CD14-positive monocyte (primary cell): ENCODE measurements around the gene INAFM1. TPM values are rescaled to one million over a fixed set of nuclear protein-coding genes. Genes with fewer than 3 reads are reported as not detected.
A peak's percentile ranks its signal among the peaks of the same experiment; 100 is the strongest.
"Not testable (repeated sequence)": the region's sequence is repeated elsewhere in the genome, so short reads cannot be mapped to it uniquely, and the experiment has no call there.

ENCODE experiments used
- DNase-seq, 3 donors: peaks; one replicate each; pipeline ENCODE4 v3.0.0-alpha.2; 2011 to 2022
- H2AFZ ChIP-seq: 2 replicates; pipeline ENCODE4 v1.6.0; 2012; ENCODE audit warnings: mild to moderate bottlenecking, low read depth, low read length, inconsistent platforms; ENCODE audit not compliant: insufficient read depth, poor library complexity, severe bottlenecking
- H3K27ac ChIP-seq, 2 donors: 1 replicate in 1 of 2; 2 replicates in 1 of 2; pipeline ENCODE4 v1.5.1; 2012 to 2013; ENCODE audit warnings: low read length in 2 of 2, control low read depth in 1 of 2, inconsistent platforms in 1 of 2, low read depth in 1 of 2, mild to moderate bottlenecking in 1 of 2
- H3K27me3 ChIP-seq, 2 donors: one replicate each; pipeline versions ENCODE4 v1.6.0 to v1.6.1; 2011 to 2013; ENCODE audit warnings: low read length in 2 of 2; ENCODE audit not compliant: control insufficient read depth in 2 of 2, insufficient read depth in 2 of 2
- H3K36me3 ChIP-seq, 2 donors: replicated peaks in 1 of 2; 1 replicate in 1 of 2; 2 replicates in 1 of 2; pipeline versions ENCODE4 v1.5.1 to v1.6.1; 2012 to 2013; ENCODE audit warnings: low read length in 2 of 2, control low read depth in 1 of 2, inconsistent platforms in 1 of 2, mild to moderate bottlenecking in 1 of 2; ENCODE audit not compliant: insufficient read depth in 2 of 2, control insufficient read depth in 1 of 2
- H3K4me1 ChIP-seq, 2 donors: 1 replicate in 1 of 2; 2 replicates in 1 of 2; pipeline versions ENCODE4 v1.5.1 to v1.6.1; 2012 to 2013; ENCODE audit warnings: low read length in 2 of 2, control low read depth in 1 of 2, inconsistent platforms in 1 of 2, mild to moderate bottlenecking in 1 of 2, moderate library complexity in 1 of 2; ENCODE audit not compliant: insufficient read depth in 2 of 2, control insufficient read depth in 1 of 2
- H3K4me2 ChIP-seq: replicated peaks from 2 replicates; pipeline ENCODE3; 2012; ENCODE audit warnings: low read length, moderate library complexity, mild to moderate bottlenecking; ENCODE audit not compliant: poor library complexity, severe bottlenecking; ENCODE audit errors: extremely low read depth
- H3K4me3 ChIP-seq, 3 experiments: fragments of 200-600 bp in 1 of 3; sonication (generic) in 1 of 3; replicated peaks in 1 of 3; 1 replicate in 2 of 3; 2 replicates in 1 of 3; pipeline ENCODE4 v1.5.1; 2011 to 2013; ENCODE audit warnings: low read length in 3 of 3, mild to moderate bottlenecking in 3 of 3, control low read depth in 2 of 3, low read depth in 2 of 3, inconsistent platforms in 1 of 3, moderate library complexity in 1 of 3
- H3K79me2 ChIP-seq: 2 replicates; pipeline ENCODE4 v1.6.0; 2012; ENCODE audit warnings: mild to moderate bottlenecking, control low read depth, inconsistent platforms, low read length, moderate library complexity; ENCODE audit not compliant: insufficient read depth
- H3K9ac ChIP-seq: 2 replicates; pipeline ENCODE4 v1.6.0; 2017; ENCODE audit warnings: low read length, mild to moderate bottlenecking; ENCODE audit not compliant: insufficient read depth, poor library complexity, severe bottlenecking
- H3K9me3 ChIP-seq, 2 donors: replicated peaks in 1 of 2; 1 replicate in 1 of 2; 2 replicates in 1 of 2; pipeline versions ENCODE4 v1.5.1 to v1.6.1; 2012 to 2013; ENCODE audit warnings: low read length in 2 of 2, control low read depth in 1 of 2; ENCODE audit not compliant: control insufficient read depth in 1 of 2, insufficient read depth in 1 of 2
- H4K20me1 ChIP-seq: 2 replicates; pipeline ENCODE4 v1.6.0; 2012; ENCODE audit warnings: mild to moderate bottlenecking, low read length, control low read depth, moderate library complexity; ENCODE audit not compliant: insufficient read depth
- H3K27ac Mint-ChIP-seq, 7 donors: one replicate each; pipeline ENCODE4 v1.8.0; 2020; ENCODE audit warnings: mild to moderate bottlenecking in 7 of 7, mixed read lengths in 7 of 7, moderate library complexity in 6 of 7, inconsistent platforms in 2 of 7
- H3K27me3 Mint-ChIP-seq, 3 donors: one replicate each; pipeline ENCODE4 v1.8.0; 2021 to 2022; ENCODE audit warnings: low read depth in 3 of 3, mild to moderate bottlenecking in 3 of 3, mixed read lengths in 3 of 3, moderate library complexity in 3 of 3, inconsistent platforms in 1 of 3
- H3K36me3 Mint-ChIP-seq, 2 donors: one replicate each; pipeline ENCODE4 v1.8.0; 2020; ENCODE audit warnings: mixed read lengths in 2 of 2, inconsistent platforms in 1 of 2, mild to moderate bottlenecking in 1 of 2
- H3K4me1 Mint-ChIP-seq: one replicate; pipeline ENCODE4 v1.8.0; 2020; ENCODE audit warnings: mild to moderate bottlenecking, mixed read lengths
- H3K4me3 Mint-ChIP-seq, 2 donors: one replicate each; pipeline ENCODE4 v1.8.0; 2020; ENCODE audit warnings: mild to moderate bottlenecking in 2 of 2, mixed read lengths in 2 of 2, moderate library complexity in 1 of 2
- H3K9me3 Mint-ChIP-seq, 7 donors: one replicate each; pipeline ENCODE4 v1.8.0; 2020 to 2022; ENCODE audit warnings: mixed read lengths in 7 of 7, mild to moderate bottlenecking in 6 of 7, moderate library complexity in 6 of 7, inconsistent platforms in 2 of 7
- WGBS: methylation state at CpG from one replicate; pipeline ENCODE4 v1.1.5; 2013; ENCODE audit warnings: missing lambda C conversion rate; ENCODE audit not compliant: insufficient coverage; 5-methylcytosine and 5-hydroxymethylcytosine counted together
- intact Hi-C, 2 donors: fragments of 100-400 bp; cut with micrococcal nuclease; formaldehyde crosslinking; loops; one replicate each; pipeline versions ENCODE4 v1.15.0 to v1.15.1; 2023
- polyA plus RNA-seq, 3 donors: library from polyadenylated mRNA; depleted of rRNA in 1 of 3; unstranded in 2 of 3; stranded (reverse) in 1 of 3; fragments of 300-500 nt in 2 of 3; fragments of >200 nt in 1 of 3; fragmentation: Illumina TruSeq in 2 of 3; gene quantifications; 1 replicate in 2 of 3; 2 replicates in 1 of 3; pipeline ENCODE4 v1.2.3, GENCODE V29; 2012 to 2021
- TF ChIP-seq, protein P1 (sequence below): fragments of 200-600 bp; IDR thresholded peaks from one replicate; pipeline ENCODE4 v1.8.0; 2022; ENCODE audit warnings: antibody characterized with exemption, mild to moderate bottlenecking

Gene INAFM1
- polyA plus RNA-seq, 3 donors, result 6.2 to 7.3 (median 6.5) TPM

DNA sequence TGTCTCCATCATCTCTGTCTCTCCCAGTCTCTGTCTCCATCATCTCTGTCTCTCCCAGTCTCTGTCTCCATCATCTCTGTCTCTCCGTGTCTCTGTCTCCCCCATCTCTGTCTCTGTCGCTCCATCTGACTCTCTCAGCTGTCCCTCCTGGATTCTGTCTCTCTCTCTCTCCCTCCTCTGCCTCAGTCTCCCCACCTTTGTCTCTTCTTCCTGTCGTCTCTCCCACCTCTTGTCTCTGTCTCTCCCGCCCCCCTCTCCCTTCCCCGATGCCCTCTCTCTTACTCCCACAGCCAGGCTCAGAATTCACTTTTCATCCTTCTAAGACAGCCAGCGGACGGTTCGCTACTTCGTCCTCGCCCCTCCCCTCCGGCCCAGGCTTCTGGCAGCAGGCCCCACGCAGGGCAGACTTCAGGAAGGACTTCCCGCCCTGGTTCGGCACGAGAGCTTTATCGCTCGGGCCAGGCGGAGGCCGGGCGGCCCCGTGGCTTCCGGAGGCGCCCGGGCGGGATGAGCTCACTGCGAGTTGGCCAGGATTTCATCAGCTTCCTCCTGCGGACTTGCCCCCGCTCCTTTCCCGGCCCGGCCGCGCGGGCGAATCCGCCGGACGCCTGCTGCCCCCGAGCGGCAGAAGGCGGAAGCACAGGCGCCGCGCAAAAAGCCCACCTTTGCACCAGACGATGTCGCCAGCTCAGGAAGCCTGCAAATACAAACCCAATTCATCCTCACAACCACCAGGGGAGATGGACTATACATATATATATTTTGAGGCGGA is 30.7 kb upstream of the INAFM1 start:
- Histone ChIP-seq H3K79me2 (no peaks in the 10 kb centered on the region), H3K9me3 (peaks cover 3 to 22% of the 10 kb centered on the region in 2 donors), H3K27ac (peak overlapping the region; percentile 59 to 60), H3K36me3 (no peaks in the 10 kb centered on the region), H3K27me3 (peaks cover 27 to 42% of the 10 kb centered on the region in 2 donors), H3K4me2 (peak overlapping the region; percentile 52), H3K4me3 (peak overlapping the region in 1 of 3 experiments; percentile 43), H4K20me1 (no peaks in the 10 kb centered on the region), H3K9ac (no peak overlapping the region), H2AFZ (peak overlapping the region; percentile 44), H3K4me1 (peaks cover 36 to 46% of the 10 kb centered on the region in 2 donors)
- 1% methylated on average over 40 of the region's 46 CpGs for WGBS
- Mint-ChIP-seq H3K4me1 (peaks cover 30% of the 10 kb centered on the region), H3K36me3 (peaks cover 2 to 6% of the 10 kb centered on the region in 2 donors), H3K9me3 (peaks cover 0 to 15% (median 5%) of the 10 kb centered on the region in 7 donors), H3K4me3 (peak overlapping the region; percentile 71 to 92), H3K27ac (peak overlapping the region in 5 of 7 donors; percentile 79 to 94 (median 91)), H3K27me3 (peaks cover 12 to 29% (median 28%) of the 10 kb centered on the region in 3 donors)
- TF ChIP-seq, protein P1, sequence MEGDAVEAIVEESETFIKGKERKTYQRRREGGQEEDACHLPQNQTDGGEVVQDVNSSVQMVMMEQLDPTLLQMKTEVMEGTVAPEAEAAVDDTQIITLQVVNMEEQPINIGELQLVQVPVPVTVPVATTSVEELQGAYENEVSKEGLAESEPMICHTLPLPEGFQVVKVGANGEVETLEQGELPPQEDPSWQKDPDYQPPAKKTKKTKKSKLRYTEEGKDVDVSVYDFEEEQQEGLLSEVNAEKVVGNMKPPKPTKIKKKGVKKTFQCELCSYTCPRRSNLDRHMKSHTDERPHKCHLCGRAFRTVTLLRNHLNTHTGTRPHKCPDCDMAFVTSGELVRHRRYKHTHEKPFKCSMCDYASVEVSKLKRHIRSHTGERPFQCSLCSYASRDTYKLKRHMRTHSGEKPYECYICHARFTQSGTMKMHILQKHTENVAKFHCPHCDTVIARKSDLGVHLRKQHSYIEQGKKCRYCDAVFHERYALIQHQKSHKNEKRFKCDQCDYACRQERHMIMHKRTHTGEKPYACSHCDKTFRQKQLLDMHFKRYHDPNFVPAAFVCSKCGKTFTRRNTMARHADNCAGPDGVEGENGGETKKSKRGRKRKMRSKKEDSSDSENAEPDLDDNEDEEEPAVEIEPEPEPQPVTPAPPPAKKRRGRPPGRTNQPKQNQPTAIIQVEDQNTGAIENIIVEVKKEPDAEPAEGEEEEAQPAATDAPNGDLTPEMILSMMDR, result peak; percentile 98
- intact Hi-C loops, result loop anchor here (1.0 to 2.0 kb wide), 3 partner anchors 14 to 93 kb away; no protein-coding TSS in a partner anchor
- peak; percentile 95 to 98 (median 98) for DNase-seq

DNA sequence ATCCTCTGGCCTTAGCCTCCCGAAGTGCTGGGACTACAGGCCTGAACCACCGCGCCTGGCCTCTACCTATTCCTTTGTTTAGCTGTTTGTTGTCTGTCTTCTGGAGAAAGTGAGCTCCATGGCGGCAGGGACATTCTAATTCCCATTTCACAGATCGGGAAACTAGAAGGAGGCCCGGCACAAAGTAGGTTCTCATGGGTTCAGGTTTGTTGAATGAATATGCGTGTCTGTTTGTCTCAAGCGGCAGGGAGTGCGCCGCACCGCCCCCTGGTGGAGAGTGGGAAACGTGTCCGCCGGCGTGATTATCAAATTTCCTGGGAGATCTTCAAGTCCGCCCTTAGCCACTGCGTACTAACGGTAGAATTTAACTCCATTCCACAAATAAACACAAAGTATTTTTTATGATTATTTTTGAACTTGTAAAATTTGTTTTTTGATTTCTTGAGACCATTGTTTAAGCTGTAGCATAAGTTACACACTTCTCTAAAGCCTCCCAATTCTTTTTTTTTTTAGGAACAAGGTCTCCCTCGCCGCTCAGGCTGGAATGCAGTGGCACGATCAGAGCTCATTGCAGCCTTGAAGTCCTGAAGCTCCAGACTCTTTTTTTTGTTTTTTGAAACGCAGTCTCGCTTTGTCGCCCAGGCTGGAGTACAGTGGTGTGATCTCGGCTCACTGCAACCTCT is 27.2 kb upstream of the INAFM1 start:
- H3K4me1 Mint-ChIP-seq, result peaks cover 22% of the 10 kb centered on the region
- no peak overlapping the region for H3K4me2 ChIP-seq
- H3K27me3 Mint-ChIP-seq, result peaks cover 16 to 39% (median 18%) of the 10 kb centered on the region in 3 donors
- peaks cover 0 to 3% of the 10 kb centered on the region in 2 donors for H3K36me3 Mint-ChIP-seq
- no peak overlapping the region for H3K27ac ChIP-seq
- peaks cover 20 to 23% of the 10 kb centered on the region in 2 donors for H3K4me1 ChIP-seq
- no peak overlapping the region for H3K4me3 ChIP-seq
- no peaks in the 10 kb centered on the region for H4K20me1 ChIP-seq
- H3K27me3 ChIP-seq, result peaks cover 0 to 11% of the 10 kb centered on the region in 2 donors
- no peaks in the 10 kb centered on the region for H3K79me2 ChIP-seq
- 84% methylated on average over 5 of the region's 25 CpGs for WGBS
- H3K9ac ChIP-seq, result no peak overlapping the region
- no peaks in the 10 kb centered on the region for H3K36me3 ChIP-seq
- peak in 2 of 3 donors; percentile 63 to 76 for DNase-seq
- no peak overlapping the region for H3K4me3 Mint-ChIP-seq
- intact Hi-C loops, result loop anchor here (1.0 to 5.0 kb wide), 2 partner anchors 35 to 98 kb away; no protein-coding TSS in a partner anchor
- peaks cover 0 to 9% (median 2%) of the 10 kb centered on the region in 7 donors for H3K9me3 Mint-ChIP-seq
- H3K9me3 ChIP-seq, result no peaks in the 10 kb centered on the region
- no peak overlapping the region for H2AFZ ChIP-seq
- TF ChIP-seq, protein P1, result peak; percentile 93
- no peak overlapping the region for H3K27ac Mint-ChIP-seq

DNA sequence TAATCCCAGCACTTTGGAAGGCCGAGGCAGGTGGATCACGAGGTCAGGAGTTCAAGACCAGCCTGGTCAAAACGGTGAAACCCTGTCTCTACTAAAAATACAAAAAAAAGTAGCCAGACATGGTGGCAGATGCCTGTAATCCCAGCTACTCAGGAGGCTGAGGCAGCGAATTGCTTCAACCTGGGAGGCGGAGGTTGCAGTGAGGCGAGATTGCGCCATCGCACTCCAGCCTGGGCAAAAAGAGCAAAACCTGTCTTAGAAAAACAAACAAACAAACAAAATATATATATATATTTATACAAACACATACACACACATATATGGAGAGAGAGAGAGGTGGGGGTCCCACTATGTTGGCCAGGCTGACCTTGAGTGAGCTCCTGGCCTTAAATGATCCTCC is 21.7 kb upstream of the INAFM1 start:
- H3K36me3 ChIP-seq, H3K4me3 Mint-ChIP-seq, H2AFZ ChIP-seq, H3K9ac ChIP-seq, H3K9me3 ChIP-seq, H4K20me1 ChIP-seq, intact Hi-C loops, H3K9me3 Mint-ChIP-seq, H3K79me2 ChIP-seq, H3K4me3 ChIP-seq, H3K4me2 ChIP-seq, H3K27ac ChIP-seq, H3K36me3 Mint-ChIP-seq, H3K27me3 ChIP-seq, DNase-seq: not testable (repeated sequence)
- peaks cover 14 to 15% of the 10 kb centered on the region in 2 donors for H3K4me1 ChIP-seq
- H3K27ac Mint-ChIP-seq, result peak overlapping the region in 2 of 7 donors; percentile 53 to 80
- peaks cover 2 to 20% (median 12%) of the 10 kb centered on the region in 3 donors for H3K27me3 Mint-ChIP-seq
- WGBS, result 91% methylated on average over 3 of the region's 8 CpGs
- peaks cover 14% of the 10 kb centered on the region for H3K4me1 Mint-ChIP-seq
